Measurements from ENCODE around the gene S100A4. TPM values are rescaled to one million over a fixed set of nuclear protein-coding genes. Genes with fewer than 3 reads are reported as not detected.
"Not testable (repeated sequence)": the region's sequence is repeated elsewhere in the genome, so short reads cannot be mapped to it uniquely, and the experiment has no call there.

Gene S100A4
- total RNA-seq, 2 donors from 2014 or later, result 144 to 156 TPM

DNA sequence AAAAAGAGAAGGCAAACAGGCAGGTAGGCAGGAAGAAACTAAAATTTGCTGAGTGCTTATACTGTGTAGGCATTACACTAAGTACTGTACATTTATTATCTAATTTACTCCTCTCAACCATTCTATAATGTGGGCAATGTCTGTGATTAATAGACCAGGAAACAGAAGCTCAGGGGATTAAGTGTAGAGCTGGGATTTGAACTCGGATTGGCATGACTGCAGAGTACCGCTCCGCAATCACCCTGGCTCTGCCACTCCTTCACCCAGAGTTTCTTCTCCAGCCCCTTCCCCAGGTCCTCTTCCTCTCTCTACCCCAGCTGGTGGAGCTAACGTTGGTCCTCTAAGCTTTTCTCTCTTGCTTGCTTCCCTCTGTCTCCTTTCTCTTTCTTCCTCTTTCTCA lies 31.5 kb upstream of the S100A4 start:
- H3K27me3 ChIP-seq, result no peaks in the 10 kb centered on the region
- no peak for DNase-seq (ENCODE audit: low spot score)
- H3K36me3 ChIP-seq, result no peaks in the 10 kb centered on the region
- H3K4me3 ChIP-seq, result no peak overlapping the region
- TF ChIP-seq, protein P1, sequence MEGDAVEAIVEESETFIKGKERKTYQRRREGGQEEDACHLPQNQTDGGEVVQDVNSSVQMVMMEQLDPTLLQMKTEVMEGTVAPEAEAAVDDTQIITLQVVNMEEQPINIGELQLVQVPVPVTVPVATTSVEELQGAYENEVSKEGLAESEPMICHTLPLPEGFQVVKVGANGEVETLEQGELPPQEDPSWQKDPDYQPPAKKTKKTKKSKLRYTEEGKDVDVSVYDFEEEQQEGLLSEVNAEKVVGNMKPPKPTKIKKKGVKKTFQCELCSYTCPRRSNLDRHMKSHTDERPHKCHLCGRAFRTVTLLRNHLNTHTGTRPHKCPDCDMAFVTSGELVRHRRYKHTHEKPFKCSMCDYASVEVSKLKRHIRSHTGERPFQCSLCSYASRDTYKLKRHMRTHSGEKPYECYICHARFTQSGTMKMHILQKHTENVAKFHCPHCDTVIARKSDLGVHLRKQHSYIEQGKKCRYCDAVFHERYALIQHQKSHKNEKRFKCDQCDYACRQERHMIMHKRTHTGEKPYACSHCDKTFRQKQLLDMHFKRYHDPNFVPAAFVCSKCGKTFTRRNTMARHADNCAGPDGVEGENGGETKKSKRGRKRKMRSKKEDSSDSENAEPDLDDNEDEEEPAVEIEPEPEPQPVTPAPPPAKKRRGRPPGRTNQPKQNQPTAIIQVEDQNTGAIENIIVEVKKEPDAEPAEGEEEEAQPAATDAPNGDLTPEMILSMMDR (IDR thresholded peaks at IDR 0.05), result no peak
- H3K27ac ChIP-seq, result no peak overlapping the region
- H3K4me1 ChIP-seq, result peaks cover 0 to 12% of the 10 kb centered on the region in 2 donors
- no peaks in the 10 kb centered on the region for H3K9me3 ChIP-seq

DNA sequence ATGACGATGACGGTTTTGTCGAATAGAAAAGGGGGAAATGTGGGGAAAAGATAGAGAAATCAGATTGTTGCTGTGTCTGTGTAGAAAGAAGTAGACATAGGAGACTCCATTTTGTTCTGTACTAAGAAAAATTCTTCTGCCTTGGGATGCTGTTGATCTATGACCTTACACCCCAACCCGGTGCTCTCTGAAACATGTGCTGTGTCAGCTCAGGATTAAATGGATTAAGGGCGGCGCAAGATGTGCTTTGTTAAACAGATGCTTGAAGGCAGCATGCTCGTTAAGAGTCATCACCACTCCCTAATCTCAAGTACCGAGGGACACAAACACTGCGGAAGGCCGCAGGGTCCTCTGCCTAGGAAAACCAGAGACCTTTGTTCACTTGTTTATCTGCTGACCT lies 29.9 kb upstream of the S100A4 start:
- H3K9me3 ChIP-seq; H3K36me3 ChIP-seq; DNase-seq (ENCODE audit: low spot score); H3K27me3 ChIP-seq; H3K27ac ChIP-seq; H3K4me3 ChIP-seq: not testable (repeated sequence)
- peaks cover 0 to 15% of the 10 kb centered on the region in 2 donors for H3K4me1 ChIP-seq

DNA sequence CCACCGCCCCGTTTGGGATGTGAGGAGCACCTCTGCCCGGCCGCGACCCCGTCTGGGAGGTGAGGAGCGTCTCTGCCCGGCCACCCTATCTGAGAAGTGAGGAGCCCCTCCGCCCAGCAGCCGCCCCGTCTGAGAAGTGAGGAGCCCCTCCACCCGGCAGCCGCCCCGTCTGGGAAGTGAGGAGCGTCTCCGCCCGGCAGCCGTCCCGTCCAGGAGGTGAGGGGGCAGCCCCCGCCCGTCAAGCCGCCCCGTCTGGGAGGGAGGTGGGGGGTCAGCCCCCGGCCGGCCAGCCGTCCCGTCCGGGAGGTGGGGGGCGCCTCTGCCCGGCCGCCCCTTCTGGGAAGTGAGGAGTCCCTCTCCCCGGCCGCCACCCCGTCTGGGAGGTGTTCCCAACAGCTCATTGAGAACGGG lies 29.5 kb upstream of the S100A4 start:
- H3K27ac ChIP-seq; H3K36me3 ChIP-seq; H3K9me3 ChIP-seq; H3K4me3 ChIP-seq; DNase-seq (ENCODE audit: low spot score); H3K27me3 ChIP-seq: not testable (repeated sequence)
- peaks cover 0 to 15% of the 10 kb centered on the region in 2 donors for H3K4me1 ChIP-seq

DNA sequence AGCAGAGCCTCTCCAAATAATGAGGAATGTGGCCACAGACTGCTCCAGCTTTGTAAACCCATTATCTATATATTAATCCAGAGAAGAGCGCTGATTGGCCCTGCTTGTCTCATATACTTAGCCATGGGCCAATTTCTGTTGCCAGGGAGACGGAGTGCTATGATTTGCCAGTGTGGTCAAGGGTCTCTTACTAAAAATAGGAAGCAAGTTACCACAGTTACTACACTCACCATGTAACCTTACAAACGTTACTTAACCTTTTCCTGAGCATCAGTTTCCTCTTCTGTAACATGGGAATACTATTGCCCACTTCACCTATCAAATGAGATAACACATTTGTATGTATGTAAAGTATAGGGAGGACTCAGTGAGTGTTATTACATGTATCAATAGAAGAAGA lies 27.7 kb upstream of the S100A4 start:
- Histone ChIP-seq H3K4me1 (peaks cover 0 to 24% of the 10 kb centered on the region in 2 donors), H3K4me3 (no peak overlapping the region), H3K36me3 (no peaks in the 10 kb centered on the region), H3K9me3 (no peaks in the 10 kb centered on the region), H3K27me3 (no peaks in the 10 kb centered on the region), H3K27ac (peak overlapping the region in 1 of 2 donors; percentile 74)
- TF ChIP-seq, protein P1 (IDR thresholded peaks at IDR 0.05), result no peak
- DNase-seq (ENCODE audit: low spot score), result no peak

DNA sequence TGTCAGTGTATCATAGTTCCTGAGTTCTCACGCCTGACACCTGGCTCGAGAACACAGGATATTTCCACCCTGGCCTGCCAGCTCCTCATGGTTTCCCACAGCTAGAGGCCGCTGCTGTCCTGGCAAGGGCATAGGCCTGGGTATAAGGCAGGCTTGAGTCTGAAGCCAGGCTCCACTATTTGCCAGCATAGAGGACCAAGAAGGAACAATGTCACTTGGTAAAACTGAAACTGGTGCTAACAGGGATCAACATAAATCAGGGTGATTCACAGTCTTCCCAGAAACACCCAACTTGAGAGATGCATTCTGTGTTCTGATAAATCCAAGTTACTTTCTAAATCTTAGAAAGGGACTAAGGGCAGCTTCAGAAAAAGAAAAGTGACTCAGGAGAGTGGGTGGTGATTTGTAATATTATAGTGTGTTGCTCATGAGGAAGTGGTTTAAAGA lies 27.0 kb upstream of the S100A4 start:
- peak; percentile 82 for DNase-seq (ENCODE audit: low spot score)
- TF ChIP-seq, protein P1 (IDR thresholded peaks at IDR 0.05), result peak; percentile 82 to 92
- peaks cover 0 to 32% of the 10 kb centered on the region in 2 donors for H3K4me1 ChIP-seq

DNA sequence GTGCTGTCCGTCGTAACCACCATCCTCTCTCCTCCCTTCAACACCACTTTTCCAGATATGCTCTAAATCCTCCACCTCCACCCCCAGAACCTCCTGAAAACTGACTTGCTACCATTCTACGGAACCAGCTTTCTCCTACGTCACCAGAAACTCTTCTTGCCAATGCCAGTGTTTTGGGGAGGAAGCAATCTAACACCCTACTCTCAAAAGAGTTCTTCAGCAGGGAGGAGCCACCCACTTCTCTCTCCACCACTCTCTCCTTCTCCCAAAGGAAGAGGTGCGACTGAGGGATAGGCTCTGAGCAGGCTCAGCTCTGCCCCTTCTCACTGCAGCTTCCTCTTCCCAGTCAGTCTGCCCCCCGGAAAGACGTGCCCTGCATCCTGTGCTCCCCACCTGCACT lies 26.1 kb upstream of the S100A4 start:
- peak overlapping the region in 1 of 2 donors; percentile 55 for H3K27ac ChIP-seq

More for the DNA sequence above, 27.0 kb upstream of the S100A4 start:
- peak overlapping the region; percentile 55 to 74 for H3K27ac ChIP-seq
- no peaks in the 10 kb centered on the region for H3K27me3 ChIP-seq
- no peak overlapping the region for H3K4me3 ChIP-seq
- H3K9me3 ChIP-seq, result no peaks in the 10 kb centered on the region
- no peaks in the 10 kb centered on the region for H3K36me3 ChIP-seq

DNA sequence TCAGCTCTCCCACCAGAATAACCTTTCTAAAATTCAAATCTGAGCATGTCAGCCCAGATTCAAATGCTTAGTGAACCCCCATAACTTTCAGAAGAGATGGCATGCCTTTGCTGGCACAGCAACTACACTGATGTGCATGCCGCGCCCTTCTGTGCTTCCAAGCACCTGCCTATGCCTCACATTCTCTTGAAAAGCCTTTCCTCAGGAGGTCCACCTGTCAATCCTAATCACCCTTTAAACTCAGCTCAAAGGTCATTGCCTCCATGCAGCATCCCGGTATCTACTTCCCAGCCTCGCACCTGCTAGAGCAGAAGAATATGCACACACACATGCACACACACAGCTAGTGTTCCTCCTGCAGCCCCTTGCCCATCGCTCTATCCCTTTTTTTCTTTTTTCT lies 25.3 kb upstream of the S100A4 start:
- H3K9me3 ChIP-seq, result no peaks in the 10 kb centered on the region
- no peak for DNase-seq (ENCODE audit: low spot score)
- TF ChIP-seq, protein P1 (IDR thresholded peaks at IDR 0.05), result no peak
- H3K4me3 ChIP-seq, result no peak overlapping the region
- no peaks in the 10 kb centered on the region for H3K27me3 ChIP-seq
- no peaks in the 10 kb centered on the region for H3K36me3 ChIP-seq
- no peak overlapping the region for H3K27ac ChIP-seq
- peaks cover 0 to 49% of the 10 kb centered on the region in 2 donors for H3K4me1 ChIP-seq

More for the DNA sequence above, 26.1 kb upstream of the S100A4 start:
- Histone ChIP-seq H3K4me1 (peaks cover 0 to 40% of the 10 kb centered on the region in 2 donors), H3K4me3 (no peak overlapping the region), H3K36me3 (no peaks in the 10 kb centered on the region), H3K27me3 (no peaks in the 10 kb centered on the region), H3K9me3 (no peaks in the 10 kb centered on the region)
- no peak for DNase-seq (ENCODE audit: low spot score)
- TF ChIP-seq, protein P1 (IDR thresholded peaks at IDR 0.05), result no peak

All from right atrium auricular region (tissue), 2 donors.